ENCODE results near the gene MYOM3. TPM values are rescaled to one million over a fixed set of nuclear protein-coding genes. Genes with fewer than 3 reads are reported as not detected.
"Not testable (repeated sequence)": the region's sequence is repeated elsewhere in the genome, so short reads cannot be mapped to it uniquely, and the experiment has no call there.

The MYOM3 gene
- total RNA-seq, 2 donors from 2014 or later, result 3.3 to 28.5 TPM

DNA sequence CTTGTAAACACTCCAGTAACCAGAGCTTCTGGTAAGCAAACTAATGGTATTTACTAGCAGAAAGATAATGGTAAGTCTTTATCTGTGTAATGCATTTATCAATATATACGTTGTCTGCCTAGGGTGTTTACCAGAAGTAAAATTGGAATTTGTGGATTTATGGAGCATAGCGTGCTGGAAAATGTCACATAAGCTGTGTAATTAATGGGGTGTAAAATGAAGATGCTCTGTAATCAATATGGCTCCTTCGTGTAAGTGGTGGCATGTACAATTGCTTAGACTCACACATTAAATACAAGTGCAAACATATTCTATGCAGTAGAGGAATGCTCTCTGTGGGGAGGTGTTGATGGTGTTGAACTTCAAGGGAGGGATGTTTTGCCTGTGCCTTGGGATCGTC is 69.6 kb downstream of the MYOM3 start:
- no peak for TF ChIP-seq POLR2A (IDR thresholded peaks at IDR 0.05)
- no peak for TF ChIP-seq CTCF (IDR thresholded peaks at IDR 0.05)
- no peak for TF ChIP-seq POLR2AphosphoS5 (IDR thresholded peaks at IDR 0.05)
- intact Hi-C loops (cut with DNase I), result no loop called here
- Histone ChIP-seq H3K27ac (no peak overlapping the region), H3K9me3 (no peaks in the 10 kb centered on the region), H3K4me3 (no peak overlapping the region), H3K36me3 (no peaks in the 10 kb centered on the region), H3K4me1 (replicated peaks) (no peaks in the 10 kb centered on the region), H3K27me3 (replicated peaks; ENCODE audit: insufficient read depth) (no peaks in the 10 kb centered on the region)
- DNase-seq (ENCODE audit: low spot score), result no peak
- 65% methylated on average over 4 of the region's 4 CpGs for WGBS

DNA sequence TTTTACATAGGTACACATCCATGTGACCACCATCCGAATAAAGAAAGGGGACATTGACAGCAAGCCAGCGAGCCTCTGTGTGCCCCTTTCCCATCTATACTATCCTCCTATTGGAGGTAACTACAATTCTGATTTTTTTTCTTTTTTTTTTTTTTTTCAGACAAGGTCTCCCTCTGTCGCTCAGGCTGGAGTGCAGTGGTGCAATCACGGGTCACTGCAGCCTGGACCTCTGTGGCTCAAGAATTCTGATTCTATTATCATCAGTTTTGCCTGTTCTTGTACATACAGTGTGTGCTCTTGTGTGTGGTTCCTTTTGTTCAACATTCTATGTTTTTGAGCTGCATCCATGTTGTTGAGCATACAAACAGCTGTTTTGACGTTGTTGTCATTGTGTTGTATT is 75.8 kb downstream of the MYOM3 start:
- 75% methylated on average over 5 of the region's 5 CpGs for WGBS
- Histone ChIP-seq H3K27me3 (replicated peaks; ENCODE audit: insufficient read depth) (no peaks in the 10 kb centered on the region), H3K4me3 (no peak overlapping the region), H3K9me3 (no peaks in the 10 kb centered on the region), H3K36me3 (no peaks in the 10 kb centered on the region), H3K27ac (no peak overlapping the region), H3K4me1 (replicated peaks) (no peaks in the 10 kb centered on the region)
- DNase-seq (ENCODE audit: low spot score), result no peak
- TF ChIP-seq POLR2AphosphoS5 (IDR thresholded peaks at IDR 0.05) (no peak), POLR2A (IDR thresholded peaks at IDR 0.05) (no peak), CTCF (IDR thresholded peaks at IDR 0.05) (no peak)
- intact Hi-C loops (cut with DNase I), result no loop called here

DNA sequence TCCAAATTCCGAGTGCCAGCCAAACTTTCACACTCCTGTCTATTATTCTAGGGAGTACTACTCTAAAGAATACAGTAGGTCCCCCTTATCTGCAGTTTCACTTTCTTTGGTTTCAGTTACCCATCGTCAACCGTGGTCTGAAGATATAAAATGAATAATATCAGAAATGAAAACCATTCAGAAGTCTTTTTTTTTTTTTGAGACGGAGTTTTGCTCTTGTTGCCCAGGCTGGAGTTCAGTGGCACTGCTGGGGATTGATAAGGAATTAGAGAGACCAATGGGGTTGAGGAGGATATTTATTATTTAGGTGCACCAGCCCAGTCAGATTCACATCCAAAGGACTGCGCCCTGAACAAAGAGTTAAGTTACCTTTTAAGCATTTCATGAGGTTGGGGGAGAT is 79.0 kb downstream of the MYOM3 start:
- Histone ChIP-seq H3K9me3 (no peaks in the 10 kb centered on the region), H3K4me1 (replicated peaks) (no peaks in the 10 kb centered on the region), H3K36me3 (no peaks in the 10 kb centered on the region), H3K4me3 (no peak overlapping the region), H3K27ac (no peak overlapping the region), H3K27me3 (replicated peaks; ENCODE audit: insufficient read depth) (no peaks in the 10 kb centered on the region)
- intact Hi-C loops (cut with DNase I), result no loop called here
- TF ChIP-seq POLR2AphosphoS5 (IDR thresholded peaks at IDR 0.05), result no peak
- no peak for TF ChIP-seq POLR2A (IDR thresholded peaks at IDR 0.05)
- TF ChIP-seq CTCF (IDR thresholded peaks at IDR 0.05), result no peak
- no peak for DNase-seq (ENCODE audit: low spot score)
- WGBS, result 79% methylated on average over 5 of the region's 5 CpGs

GRCh38 chr1:24030976-24031516 is 80.9 kb downstream of the MYOM3 start:
- intact Hi-C loops (cut with DNase I); H3K4me3 ChIP-seq; H3K27me3 ChIP-seq (replicated peaks; ENCODE audit: insufficient read depth); H3K4me1 ChIP-seq (replicated peaks); DNase-seq (ENCODE audit: low spot score); H3K36me3 ChIP-seq; H3K9me3 ChIP-seq; H3K27ac ChIP-seq: not testable (repeated sequence)
- 89% methylated on average over 7 of the region's 7 CpGs for WGBS

DNA sequence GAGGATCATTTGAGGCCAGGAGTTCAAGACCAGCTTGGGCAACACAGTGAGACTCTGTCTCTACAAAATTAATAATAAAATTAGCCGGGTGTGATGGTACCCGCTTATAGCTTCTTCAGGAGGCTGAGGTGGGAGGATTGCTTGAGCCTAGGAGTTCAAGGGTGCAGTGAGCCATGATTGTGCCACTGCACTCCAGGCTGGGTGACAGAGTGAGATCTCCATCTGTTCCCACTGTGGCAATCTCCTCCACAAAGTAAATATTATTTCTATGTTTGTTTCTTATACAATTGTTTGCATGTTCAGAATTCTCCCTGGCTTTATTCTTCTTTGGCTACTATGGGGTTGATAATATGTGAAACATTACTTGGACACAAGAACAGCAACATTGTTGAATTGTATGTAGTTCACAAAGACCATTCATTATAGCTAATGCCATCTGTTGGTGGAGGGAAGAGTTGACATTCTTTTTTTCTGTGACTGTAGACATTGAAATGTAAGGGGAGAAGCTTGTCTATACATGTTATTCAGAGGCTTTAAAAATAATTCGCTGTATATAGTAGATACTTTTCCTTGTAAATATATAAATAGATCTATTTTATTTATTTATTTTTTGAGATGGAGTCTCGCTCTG is 84.0 kb downstream of the MYOM3 start:
- Histone ChIP-seq H3K4me1 (replicated peaks) (peaks cover under 1% of the 10 kb centered on the region), H3K4me3 (no peak overlapping the region), H3K27me3 (replicated peaks; ENCODE audit: insufficient read depth) (no peaks in the 10 kb centered on the region), H3K27ac (no peak overlapping the region), H3K36me3 (no peaks in the 10 kb centered on the region), H3K9me3 (no peaks in the 10 kb centered on the region)
- intact Hi-C loops (cut with DNase I), result loop anchor here (5.0 to 10.0 kb wide), 2 partner anchors 71 to 223 kb away; partner anchors contain the start of genes GALE and PNRC2
- no peak for DNase-seq (ENCODE audit: low spot score)
- 78% methylated on average over 4 of the region's 4 CpGs for WGBS
- TF ChIP-seq CTCF (IDR thresholded peaks at IDR 0.05) (peak in 3 of 4 experiments; percentile 62 to 82 (median 75)), POLR2AphosphoS5 (IDR thresholded peaks at IDR 0.05) (peak; percentile 33), POLR2A (IDR thresholded peaks at IDR 0.05) (no peak)

Measured in prostate gland (tissue), 2 donors.